ENCODE results near the gene LGALS12.

DNA sequence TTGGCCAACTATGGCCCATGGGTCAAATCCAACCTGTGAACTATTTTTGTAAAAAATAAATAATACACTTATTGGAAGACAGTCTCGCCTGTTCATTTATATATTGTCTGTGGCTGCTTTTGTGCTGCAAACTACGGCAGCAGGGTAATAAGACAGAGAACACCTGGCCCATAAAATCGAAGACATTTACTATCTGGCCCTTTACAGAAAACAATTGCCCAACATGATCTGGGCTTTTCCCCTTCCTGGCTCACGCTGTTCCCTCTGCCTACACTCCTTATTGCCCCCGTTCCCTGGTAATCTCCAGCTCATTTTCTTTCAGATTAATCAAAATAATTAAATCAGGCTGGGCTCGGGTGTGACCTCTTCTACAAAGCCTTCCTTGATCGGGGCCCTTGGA lies 51.7 kb downstream of the LGALS12 start:
- TF ChIP-seq, protein P1, sequence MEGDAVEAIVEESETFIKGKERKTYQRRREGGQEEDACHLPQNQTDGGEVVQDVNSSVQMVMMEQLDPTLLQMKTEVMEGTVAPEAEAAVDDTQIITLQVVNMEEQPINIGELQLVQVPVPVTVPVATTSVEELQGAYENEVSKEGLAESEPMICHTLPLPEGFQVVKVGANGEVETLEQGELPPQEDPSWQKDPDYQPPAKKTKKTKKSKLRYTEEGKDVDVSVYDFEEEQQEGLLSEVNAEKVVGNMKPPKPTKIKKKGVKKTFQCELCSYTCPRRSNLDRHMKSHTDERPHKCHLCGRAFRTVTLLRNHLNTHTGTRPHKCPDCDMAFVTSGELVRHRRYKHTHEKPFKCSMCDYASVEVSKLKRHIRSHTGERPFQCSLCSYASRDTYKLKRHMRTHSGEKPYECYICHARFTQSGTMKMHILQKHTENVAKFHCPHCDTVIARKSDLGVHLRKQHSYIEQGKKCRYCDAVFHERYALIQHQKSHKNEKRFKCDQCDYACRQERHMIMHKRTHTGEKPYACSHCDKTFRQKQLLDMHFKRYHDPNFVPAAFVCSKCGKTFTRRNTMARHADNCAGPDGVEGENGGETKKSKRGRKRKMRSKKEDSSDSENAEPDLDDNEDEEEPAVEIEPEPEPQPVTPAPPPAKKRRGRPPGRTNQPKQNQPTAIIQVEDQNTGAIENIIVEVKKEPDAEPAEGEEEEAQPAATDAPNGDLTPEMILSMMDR (IDR thresholded peaks at IDR 0.05; ENCODE audit: insufficient read depth, low read length, poor library complexity, severe bottlenecking), result no peak
- TF ChIP-seq EZH2phosphoT487 (conservative IDR thresholded peaks at IDR 0.05; ENCODE audit: low read length), result no peak

Measured in SU-DHL-6 (cell line).